Stimulated activated CD4-positive, alpha-beta T cell treated with anti-CD3 and anti-CD28 coated beads, Interleukin-12 subunit alpha, Interleukin-12 subunit beta, amount 100 ng/mL, for 4 hours (primary cell): Measurements from ENCODE around the gene RUFY3.
"Not testable (repeated sequence)": the region's sequence is repeated elsewhere in the genome, so short reads cannot be mapped to it uniquely, and the experiment has no call there.

Experiments used
- DNase-seq: peaks from one replicate; pipeline ENCODE4 v3.0.0-alpha.2; 2020

Gene RUFY3

GRCh38 chr4:70739496-70740337 lies 18.0 kb downstream of the RUFY3 start:
- DNase-seq, result no peak

GRCh38 chr4:70741867-70742658 lies 20.3 kb downstream of the RUFY3 start:
- no peak for DNase-seq

GRCh38 chr4:70743731-70744130 lies 22.0 kb downstream of the RUFY3 start:
- no peak for DNase-seq

GRCh38 chr4:70746179-70746839 lies 24.5 kb downstream of the RUFY3 start:
- no peak for DNase-seq

GRCh38 chr4:70747874-70748273 lies 26.1 kb downstream of the RUFY3 start:
- no peak for DNase-seq

- no peak for DNase-seq
Measured at GRCh38 chr4:70749313-70749712, 27.5 kb downstream of the RUFY3 start.

GRCh38 chr4:70752236-70752635 lies 30.5 kb downstream of the RUFY3 start:
- DNase-seq, result no peak

GRCh38 chr4:70753630-70754029 lies 31.9 kb downstream of the RUFY3 start:
- no peak for DNase-seq

GRCh38 chr4:70754470-70754869 lies 32.7 kb downstream of the RUFY3 start:
- DNase-seq, result no peak

GRCh38 chr4:70754990-70755688 lies 33.4 kb downstream of the RUFY3 start:
- no peak for DNase-seq

GRCh38 chr4:70759126-70759525 lies 37.4 kb downstream of the RUFY3 start:
- DNase-seq, result no peak

- DNase-seq, result no peak
Measured at GRCh38 chr4:70759627-70760026, 37.9 kb downstream of the RUFY3 start.

GRCh38 chr4:70760662-70761061 lies 38.9 kb downstream of the RUFY3 start:
- DNase-seq, result no peak

GRCh38 chr4:70761276-70761816 lies 39.6 kb downstream of the RUFY3 start:
- no peak for DNase-seq

- DNase-seq, result no peak
Measured at GRCh38 chr4:70765368-70765767, 43.6 kb downstream of the RUFY3 start.

GRCh38 chr4:70768301-70768948 lies 46.7 kb downstream of the RUFY3 start:
- DNase-seq, result no peak

- not testable (repeated sequence) for DNase-seq
Measured at GRCh38 chr4:70769396-70769795, 47.6 kb downstream of the RUFY3 start.

GRCh38 chr4:70772929-70773555 lies 51.3 kb downstream of the RUFY3 start:
- no peak for DNase-seq

- no peak for DNase-seq
Measured at GRCh38 chr4:70778888-70779422, 57.2 kb downstream of the RUFY3 start.

GRCh38 chr4:70783096-70783495 lies 61.3 kb downstream of the RUFY3 start:
- no peak for DNase-seq

- DNase-seq, result no peak
Measured at GRCh38 chr4:70787496-70787895, 65.7 kb downstream of the RUFY3 start.
